AG08395 (cell line): ENCODE data around the gene KIF2C.
"Not testable (repeated sequence)": the region's sequence is repeated elsewhere in the genome, so short reads cannot be mapped to it uniquely, and the experiment has no call there.

Source experiments
- DNase-seq: peaks from one replicate; pipeline ENCODE4 v3.0.0; 2012; ENCODE audit warnings: mixed read lengths, low spot score

KIF2C gene

GRCh38 chr1:44719318-44719717 is 20.3 kb upstream of the KIF2C start:
- DNase-seq: no peak

- no peak for DNase-seq
These were observed 19.4 kb upstream of the KIF2C start for GRCh38 chr1:44720281-44720680.

DNA sequence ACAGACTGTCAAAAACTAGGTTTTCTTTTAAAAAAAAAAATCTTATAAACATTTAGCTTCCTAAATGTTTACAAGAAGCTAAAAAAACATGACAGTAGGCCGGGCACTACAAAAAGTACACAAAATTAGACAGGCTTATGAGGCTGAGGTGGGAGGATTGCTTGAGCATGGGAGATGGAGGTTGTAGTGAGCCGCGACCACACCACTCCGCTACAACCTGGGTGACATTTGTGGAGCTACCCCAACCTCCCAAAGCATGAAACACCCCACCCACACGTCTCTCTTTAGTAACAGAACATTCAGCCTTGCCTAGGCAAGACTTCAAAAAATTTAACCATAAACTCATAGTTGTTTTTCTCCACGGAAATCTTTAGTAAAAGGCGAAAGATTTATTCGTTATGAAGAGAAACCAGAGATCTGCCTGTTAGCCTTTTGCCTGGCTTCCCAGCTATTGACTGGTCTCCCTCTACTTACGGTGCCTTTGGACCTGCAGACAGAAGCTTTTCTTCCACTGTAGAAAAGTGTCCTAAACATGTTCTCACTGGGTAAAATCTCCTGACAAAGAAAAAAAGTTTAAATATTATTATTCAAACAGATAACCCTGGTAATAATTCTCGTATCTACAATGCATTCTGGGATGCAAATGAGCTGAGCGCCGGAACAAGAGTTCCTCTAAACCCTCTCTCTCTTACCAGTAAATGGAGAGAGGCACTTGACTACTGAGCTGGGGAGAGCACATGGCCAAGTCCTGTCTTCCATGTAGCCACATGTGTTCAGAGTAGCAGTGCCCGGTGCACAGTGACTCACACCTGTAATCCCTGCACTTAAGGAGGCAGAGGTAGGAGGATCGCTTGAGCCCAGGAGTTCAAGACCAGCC is 17.9 kb upstream of the KIF2C start:
- DNase-seq: peak; percentile 80

GRCh38 chr1:44723064-44723463 is 16.6 kb upstream of the KIF2C start:
- DNase-seq: no peak

GRCh38 chr1:44723496-44724295 is 15.9 kb upstream of the KIF2C start:
- no peak for DNase-seq

DNA sequence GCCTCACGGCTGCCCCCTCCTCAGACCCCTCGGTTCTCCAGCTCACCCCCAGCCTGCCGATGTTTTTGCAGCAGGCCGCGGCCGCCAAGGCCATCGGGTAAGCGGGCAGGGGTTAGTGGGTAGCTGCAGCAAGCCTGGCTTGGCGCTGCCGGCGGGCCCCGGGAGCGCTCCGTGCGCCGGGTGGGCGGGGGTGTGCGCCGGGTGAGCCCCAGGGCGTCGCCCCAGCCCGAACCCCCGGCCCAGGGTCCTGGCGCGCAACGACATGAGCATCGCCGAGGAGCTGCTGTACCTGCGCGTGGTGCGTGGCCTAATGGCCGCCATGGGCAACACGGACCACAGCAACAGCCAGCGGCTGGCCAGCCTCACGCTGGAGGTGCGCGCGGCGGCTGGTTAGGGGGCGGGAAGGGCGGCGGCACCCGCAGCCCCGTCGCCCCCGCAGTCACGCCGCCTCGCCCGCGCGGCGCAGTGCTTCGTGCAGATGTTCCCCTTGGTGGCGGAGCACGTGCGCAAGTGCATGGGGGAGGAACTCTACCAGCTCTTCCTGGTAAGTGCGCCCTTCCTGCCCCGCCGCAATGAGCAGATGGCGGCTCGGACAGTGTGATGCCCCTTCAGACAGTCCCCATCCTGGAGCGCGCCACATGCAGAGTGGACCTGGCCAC is 15.2 kb upstream of the KIF2C start:
- no peak for DNase-seq

DNA sequence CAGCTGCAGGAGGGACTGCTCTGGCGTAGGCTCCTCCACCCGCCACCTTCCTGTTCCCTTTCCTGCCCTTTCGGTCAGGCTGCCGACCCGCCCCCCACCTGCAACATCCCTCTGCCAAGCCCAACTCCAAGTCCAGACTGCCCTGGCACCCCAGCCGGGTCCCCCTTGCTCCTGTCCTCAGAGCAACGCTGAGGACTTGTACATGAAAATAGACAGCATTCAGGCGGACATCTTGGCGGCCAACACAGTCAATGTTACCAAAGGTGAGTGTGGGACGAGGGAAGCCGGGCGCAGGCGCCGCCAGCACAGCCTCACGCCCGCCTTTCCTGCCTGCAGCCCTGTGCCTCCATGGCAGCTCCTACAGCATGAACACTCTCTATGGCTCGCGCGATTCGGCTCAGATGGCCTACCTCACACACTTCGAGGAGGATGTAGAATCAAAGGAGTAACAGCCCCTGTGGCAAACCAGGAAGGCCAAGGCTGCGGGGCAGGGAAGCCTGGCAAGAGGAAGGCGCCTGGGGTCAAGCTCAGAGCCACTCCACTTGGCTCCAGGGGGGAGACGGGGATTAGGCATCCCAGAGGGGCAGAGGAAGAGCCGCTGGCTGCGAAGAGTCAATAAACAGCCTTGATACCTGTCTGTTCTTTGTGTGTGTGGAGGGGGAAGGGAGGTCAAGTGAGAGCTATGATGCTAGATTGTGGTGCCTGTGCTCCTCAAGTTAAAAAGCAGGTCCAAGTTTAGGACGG is 14.5 kb upstream of the KIF2C start:
- DNase-seq: no peak

GRCh38 chr1:44730741-44731512 is 8.7 kb upstream of the KIF2C start, which contains the start of gene RNU5D-1:
RNU5D-1 (minus strand) TSS chr1:44731170.
- DNase-seq: peak; percentile 93

GRCh38 chr1:44733365-44733764 is 6.3 kb upstream of the KIF2C start:
- DNase-seq: peak; percentile 75

GRCh38 chr1:44733784-44734183 is 5.9 kb upstream of the KIF2C start:
- DNase-seq: no peak

DNA sequence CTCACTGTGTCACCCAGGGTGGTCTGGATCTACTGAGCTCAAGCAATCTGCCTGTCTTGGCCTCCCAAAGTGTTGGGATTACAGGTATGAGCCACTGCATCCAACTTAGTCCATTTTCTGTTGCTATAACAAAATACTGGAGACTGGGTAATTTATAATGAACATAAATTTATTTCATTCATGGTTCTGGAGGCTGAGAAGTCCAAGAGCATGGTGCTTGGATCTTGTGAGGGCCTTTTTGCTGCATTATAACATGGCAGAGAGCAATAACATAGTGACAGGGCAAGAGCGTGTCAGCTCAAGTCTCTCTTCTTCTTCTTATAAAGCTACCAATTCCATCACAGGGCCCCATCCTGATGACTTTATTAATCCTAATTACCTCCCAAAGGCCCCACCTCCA is 3.6 kb upstream of the KIF2C start:
- DNase-seq: no peak

DNA sequence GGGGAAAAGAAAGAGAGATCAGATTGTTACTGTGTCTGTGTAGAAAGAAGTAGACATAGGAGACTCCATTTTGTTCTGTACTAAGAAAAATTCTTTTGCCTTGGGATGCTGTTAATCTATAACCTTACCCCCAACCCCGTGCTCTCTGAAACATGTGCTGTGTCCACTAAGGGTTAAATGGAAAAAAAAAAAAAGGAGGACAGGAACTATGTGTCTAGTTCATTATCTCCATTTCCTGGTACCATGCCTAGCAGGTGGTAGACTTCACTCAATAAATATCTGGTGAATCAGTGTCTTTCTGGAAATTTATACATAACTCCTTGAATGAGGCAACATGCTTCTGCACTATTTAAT is 707 bp upstream of the KIF2C start:
- DNase-seq: not testable (repeated sequence)

- no peak for DNase-seq
These were observed 561 bp downstream of the KIF2C start for GRCh38 chr1:44740179-44740617.

DNA sequence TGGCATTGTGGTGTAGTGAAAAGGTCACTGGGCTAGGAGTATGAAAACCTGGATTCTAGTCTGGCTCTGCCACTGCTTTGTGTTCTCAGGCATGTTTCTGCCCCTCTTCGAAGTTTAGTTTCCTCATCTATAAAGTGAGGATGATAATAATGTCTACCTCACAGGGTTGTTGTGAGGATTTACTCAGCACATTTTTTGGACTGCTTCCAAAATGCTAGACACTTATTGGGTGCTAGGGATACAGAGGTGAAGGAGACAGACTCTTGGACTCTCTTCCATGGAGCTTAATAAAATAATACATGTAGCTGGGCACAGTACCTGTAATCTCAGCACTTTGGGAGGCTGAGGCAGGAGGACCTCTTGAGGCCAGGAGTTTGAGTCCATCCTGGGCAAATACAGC is 3.6 kb downstream of the KIF2C start:
- no peak for DNase-seq

DNA sequence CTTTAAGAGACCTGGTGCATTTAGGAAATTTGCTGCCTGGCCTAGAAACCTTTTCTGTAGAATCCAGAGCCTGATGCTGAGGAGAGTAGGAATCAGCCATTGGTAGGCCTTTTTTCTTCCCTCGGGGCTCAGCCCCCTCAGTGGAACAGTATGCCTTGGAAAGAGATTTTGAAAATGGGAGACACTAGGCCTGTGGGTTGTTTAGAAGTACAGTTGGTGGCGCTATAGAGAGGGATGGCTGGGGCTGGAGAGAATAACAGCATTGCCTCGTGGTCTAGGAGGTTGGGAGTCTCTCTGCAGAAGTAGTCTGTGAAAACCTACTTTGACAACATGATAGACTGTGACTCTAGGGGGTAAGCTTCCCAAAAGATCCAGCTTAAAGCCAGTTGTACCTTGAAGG is 8.2 kb downstream of the KIF2C start:
- DNase-seq: no peak

- no peak for DNase-seq
These were observed 17.8 kb downstream of the KIF2C start for GRCh38 chr1:44757420-44757819.

GRCh38 chr1:44759077-44759476 is 19.4 kb downstream of the KIF2C start:
- DNase-seq: no peak

GRCh38 chr1:44760876-44761275 is 21.2 kb downstream of the KIF2C start:
- no peak for DNase-seq

GRCh38 chr1:44766421-44766820 is 26.8 kb downstream of the KIF2C start:
- DNase-seq: not testable (repeated sequence)

GRCh38 chr1:44775078-44775929 is 35.7 kb downstream of the KIF2C start, which contains the start of gene RPS8:
RPS8 (plus strand) TSS chr1:44775540; CDS start chr1:44775597, 57 bp downstream.
- DNase-seq: peak; percentile 89
